GM12875 (cell line): Measurements from ENCODE around the gene S100A12.

Source experiments
- H3K4me3 ChIP-seq: one replicate; pipeline ENCODE4 v1.5.1; 2011; ENCODE audit warnings: low read depth, low read length, control low read depth
- TF ChIP-seq, protein P1 (sequence below): IDR thresholded peaks from 2 replicates; pipeline ENCODE4 v1.5.1; 2011; ENCODE audit warnings: low read depth, mild to moderate bottlenecking, control low read depth, inconsistent platforms, low read length, moderate library complexity, borderline replicate concordance; ENCODE audit not compliant: insufficient read depth

Gene S100A12

DNA sequence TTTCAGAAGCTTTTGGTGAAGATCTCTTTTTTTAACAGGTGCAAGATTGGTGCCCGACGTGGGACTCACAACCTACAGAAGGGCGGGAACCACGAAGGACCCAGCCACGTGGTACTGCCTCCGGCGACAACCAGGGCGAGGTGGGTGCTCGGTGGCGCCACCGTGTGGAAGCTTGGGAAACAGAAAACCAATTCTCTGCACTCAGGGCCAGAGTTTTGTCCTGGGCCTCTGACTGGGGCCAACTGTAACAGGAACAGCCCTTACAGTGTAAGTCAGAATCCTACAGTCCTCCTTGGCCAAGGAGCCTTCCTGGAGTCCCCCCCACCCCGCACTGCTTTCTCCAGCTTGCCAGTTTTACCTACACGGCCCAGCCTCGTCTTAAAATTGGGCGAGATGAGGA is 29.3 kb upstream of the S100A12 start:
- TF ChIP-seq, protein P1, sequence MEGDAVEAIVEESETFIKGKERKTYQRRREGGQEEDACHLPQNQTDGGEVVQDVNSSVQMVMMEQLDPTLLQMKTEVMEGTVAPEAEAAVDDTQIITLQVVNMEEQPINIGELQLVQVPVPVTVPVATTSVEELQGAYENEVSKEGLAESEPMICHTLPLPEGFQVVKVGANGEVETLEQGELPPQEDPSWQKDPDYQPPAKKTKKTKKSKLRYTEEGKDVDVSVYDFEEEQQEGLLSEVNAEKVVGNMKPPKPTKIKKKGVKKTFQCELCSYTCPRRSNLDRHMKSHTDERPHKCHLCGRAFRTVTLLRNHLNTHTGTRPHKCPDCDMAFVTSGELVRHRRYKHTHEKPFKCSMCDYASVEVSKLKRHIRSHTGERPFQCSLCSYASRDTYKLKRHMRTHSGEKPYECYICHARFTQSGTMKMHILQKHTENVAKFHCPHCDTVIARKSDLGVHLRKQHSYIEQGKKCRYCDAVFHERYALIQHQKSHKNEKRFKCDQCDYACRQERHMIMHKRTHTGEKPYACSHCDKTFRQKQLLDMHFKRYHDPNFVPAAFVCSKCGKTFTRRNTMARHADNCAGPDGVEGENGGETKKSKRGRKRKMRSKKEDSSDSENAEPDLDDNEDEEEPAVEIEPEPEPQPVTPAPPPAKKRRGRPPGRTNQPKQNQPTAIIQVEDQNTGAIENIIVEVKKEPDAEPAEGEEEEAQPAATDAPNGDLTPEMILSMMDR, result peak; percentile 59
- H3K4me3 ChIP-seq, result no peak overlapping the region

DNA sequence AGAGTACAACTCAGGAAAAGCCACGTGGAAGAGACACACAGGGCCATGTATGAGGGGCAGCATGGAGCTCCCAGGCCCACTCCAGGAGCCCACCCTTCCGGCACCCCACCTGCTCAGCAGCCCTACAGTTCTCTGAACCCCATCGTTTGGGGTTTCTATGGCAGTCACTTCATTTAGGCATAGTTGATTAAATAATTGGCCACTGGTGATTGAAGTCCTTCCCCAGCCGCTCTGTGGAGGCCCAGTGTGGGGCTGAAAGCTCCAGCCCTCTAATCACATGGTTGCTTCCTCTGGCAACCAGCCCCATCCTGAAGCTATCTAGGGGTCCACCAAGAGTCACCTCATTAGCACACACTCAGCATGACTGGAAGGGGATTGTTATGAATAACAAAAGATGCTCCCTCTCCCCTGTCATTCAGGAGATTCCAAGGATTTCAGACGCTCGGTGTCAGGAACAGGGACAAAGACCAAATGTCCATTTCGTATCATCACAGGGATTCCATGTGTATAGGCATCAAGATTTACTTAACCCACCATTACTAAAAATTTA is 28.7 kb upstream of the S100A12 start:
- H3K4me3 ChIP-seq, result no peak overlapping the region
- TF ChIP-seq, protein P1, result no peak

DNA sequence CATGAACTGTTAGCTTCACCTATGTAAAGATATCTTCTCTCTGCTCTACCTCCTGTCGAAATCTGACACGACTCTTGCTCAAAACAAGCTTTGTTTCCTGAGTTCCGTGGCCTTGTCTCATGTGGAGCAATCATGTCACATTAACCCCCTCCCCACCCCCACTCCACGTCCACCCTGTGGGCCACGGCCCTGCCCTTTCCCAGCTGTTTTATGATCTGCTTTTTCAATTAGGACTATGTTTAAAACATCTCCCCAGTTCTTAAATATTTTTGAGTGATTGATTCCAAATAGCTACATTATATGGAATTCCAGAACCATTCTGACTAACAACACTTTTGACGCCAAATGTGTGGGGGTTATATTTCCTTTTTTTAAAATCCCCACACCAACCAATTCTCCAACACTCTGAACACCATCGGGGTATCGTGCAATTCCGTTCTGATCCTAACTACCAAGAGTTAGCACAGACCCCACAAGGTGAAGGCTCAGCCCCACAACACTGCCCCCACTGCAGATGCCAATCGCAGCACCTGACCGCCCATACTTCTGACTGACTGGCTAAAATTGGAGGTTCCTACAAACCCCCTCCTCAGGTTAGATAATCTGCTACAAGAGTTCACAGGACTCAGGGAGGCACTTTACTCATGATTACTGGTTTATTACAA is 28.1 kb upstream of the S100A12 start:
- TF ChIP-seq, protein P1, result no peak

DNA sequence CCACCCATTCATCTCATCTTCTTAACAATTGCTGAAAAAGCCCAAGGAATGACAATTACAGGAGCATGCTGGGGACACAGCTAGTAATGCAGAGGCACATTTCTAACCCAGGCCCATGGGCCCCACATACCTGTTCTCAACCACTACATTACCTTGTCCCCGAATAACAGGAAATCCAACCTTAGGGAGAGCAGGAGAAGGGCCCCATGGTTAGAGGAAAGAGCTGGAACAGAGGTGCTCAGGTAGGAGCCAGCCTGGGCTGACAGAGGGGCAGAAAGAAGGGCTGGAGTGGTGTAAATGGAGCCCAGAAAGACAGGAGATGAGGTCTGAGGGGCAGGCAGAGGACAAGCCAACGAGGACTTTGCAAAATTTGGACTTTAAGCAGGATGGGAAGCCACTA is 26.8 kb upstream of the S100A12 start:
- no peak overlapping the region for H3K4me3 ChIP-seq
- TF ChIP-seq, protein P1, result no peak

More for the DNA sequence above, 28.1 kb upstream of the S100A12 start:
- H3K4me3 ChIP-seq, result no peak overlapping the region

DNA sequence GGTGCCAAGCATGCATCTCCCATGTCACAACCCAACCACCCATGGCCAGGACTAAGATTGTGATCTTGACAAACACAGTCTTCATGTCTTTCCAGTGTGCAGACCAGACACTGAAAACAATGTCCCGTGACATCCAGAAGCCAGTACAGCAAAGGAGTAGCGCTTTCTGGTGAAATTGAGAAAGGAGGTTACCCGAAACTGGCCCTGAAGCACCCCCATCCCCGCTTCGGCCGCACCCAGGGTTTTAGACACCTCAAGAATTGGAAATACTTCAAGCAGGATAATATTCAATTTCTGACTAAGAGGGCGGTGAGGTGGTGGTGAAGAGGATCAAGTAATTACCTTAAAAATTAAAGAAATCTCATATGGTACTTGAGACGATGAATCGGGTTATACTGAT is 26.0 kb upstream of the S100A12 start:
- TF ChIP-seq, protein P1, result no peak
- no peak overlapping the region for H3K4me3 ChIP-seq

DNA sequence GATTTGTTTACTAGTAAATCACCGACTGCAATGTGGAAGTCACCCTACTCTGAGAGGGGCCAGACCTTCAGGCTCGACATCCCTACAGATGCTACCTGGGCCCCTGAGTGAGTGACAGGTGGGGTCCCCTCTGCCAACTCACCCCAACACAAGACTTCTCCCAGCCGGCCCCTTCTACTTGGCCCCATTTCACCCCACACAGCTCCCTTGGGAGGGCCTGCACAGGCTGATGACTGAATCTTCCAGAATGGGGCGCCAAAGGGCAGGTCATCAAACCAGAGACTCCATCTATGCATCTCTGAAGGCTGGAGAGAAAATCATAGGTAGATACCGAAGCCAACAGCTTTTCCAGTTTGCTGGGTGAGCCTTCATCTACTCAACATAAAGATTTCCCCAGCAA is 24.8 kb upstream of the S100A12 start:
- no peak overlapping the region for H3K4me3 ChIP-seq
- TF ChIP-seq, protein P1, result no peak

DNA sequence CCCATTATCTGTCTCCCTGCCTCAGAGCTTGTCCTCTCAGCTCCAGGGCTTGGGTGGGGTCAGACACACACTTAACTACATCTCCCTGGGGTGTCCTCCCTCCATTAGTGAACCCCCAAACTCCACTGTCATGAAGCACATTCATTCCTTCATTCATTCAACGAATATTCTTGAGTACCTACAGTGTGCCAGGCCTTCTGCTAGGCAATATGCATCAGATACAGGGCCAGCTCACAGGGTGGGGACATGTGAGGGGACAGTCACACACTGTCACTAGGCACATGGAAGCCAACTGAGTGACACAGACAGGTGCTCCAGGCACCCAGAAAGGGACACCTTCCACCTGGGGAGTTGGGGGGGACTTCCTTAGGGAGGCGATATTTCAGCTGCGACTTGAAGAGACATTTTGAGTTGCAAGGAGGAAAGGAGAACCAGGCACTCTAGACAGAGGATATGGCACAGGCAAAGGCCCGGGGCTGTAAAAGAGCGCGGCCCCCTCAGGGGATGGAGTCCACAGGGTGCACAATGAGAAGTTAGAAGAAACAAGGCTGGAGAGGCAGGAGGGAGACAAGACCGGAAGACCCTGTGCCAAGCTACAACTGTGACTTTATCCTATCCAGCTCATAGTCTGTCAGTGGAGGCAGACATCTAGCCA is 24.1 kb upstream of the S100A12 start:
- TF ChIP-seq, protein P1, result no peak
- H3K4me3 ChIP-seq, result no peak overlapping the region
